Central memory CD4-positive, alpha-beta T cell (primary cell): ENCODE results near the gene AHNAK2.

Experiments used
- DNase-seq: peaks from one replicate; pipeline ENCODE4 v3.0.0; 2022

The AHNAK2 gene

GRCh38 chr14:104972301-104973134 is 5.7 kb downstream of the AHNAK2 start:
- DNase-seq: no peak

GRCh38 chr14:104971447-104972240 is 6.5 kb downstream of the AHNAK2 start:
- no peak for DNase-seq

GRCh38 chr14:104970231-104971068 is 7.7 kb downstream of the AHNAK2 start:
- no peak for DNase-seq

- DNase-seq: no peak
Measured at GRCh38 chr14:104969741-104970230, 8.4 kb downstream of the AHNAK2 start.

GRCh38 chr14:104968541-104969401 is 9.4 kb downstream of the AHNAK2 start:
- no peak for DNase-seq

GRCh38 chr14:104968153-104968527 is 10.0 kb downstream of the AHNAK2 start:
- no peak for DNase-seq

- DNase-seq: no peak
Measured at GRCh38 chr14:104967386-104968152, 10.6 kb downstream of the AHNAK2 start.

GRCh38 chr14:104966981-104967385 is 11.2 kb downstream of the AHNAK2 start:
- DNase-seq: no peak

GRCh38 chr14:104966261-104966865 is 11.8 kb downstream of the AHNAK2 start:
- DNase-seq: no peak

- no peak for DNase-seq
Measured at GRCh38 chr14:104965561-104966231, 12.5 kb downstream of the AHNAK2 start.

- DNase-seq: no peak
Measured at GRCh38 chr14:104964546-104964945, 13.6 kb downstream of the AHNAK2 start.

- no peak for DNase-seq
Measured at GRCh38 chr14:104957146-104958113, 20.7 kb downstream of the AHNAK2 start.

GRCh38 chr14:104956290-104956890 is 21.8 kb downstream of the AHNAK2 start:
- DNase-seq: no peak

GRCh38 chr14:104955396-104955770 is 22.8 kb downstream of the AHNAK2 start:
- no peak for DNase-seq

- DNase-seq: no peak
Measured at GRCh38 chr14:104954746-104955395, 23.3 kb downstream of the AHNAK2 start.

GRCh38 chr14:104953896-104954656 is 24.1 kb downstream of the AHNAK2 start:
- no peak for DNase-seq

- DNase-seq: no peak
Measured at GRCh38 chr14:104953097-104953496, 25.1 kb downstream of the AHNAK2 start.
